HEK293 (cell line): ENCODE data around the gene LRSAM1.

Experiments used
- CTCF ChIA-PET: fragments of 350-600 bp; formaldehyde crosslinking; extraction: SDS; loops from one replicate; lab custom pipeline; 2021; ENCODE audit warnings: antibody characterized with exemption; lab: Yijun Ruan, JAX
- POLR2A ChIA-PET: fragments of 300-600 bp; formaldehyde crosslinking; extraction: SDS; loops from one replicate; lab custom pipeline; 2020; ENCODE audit warnings: antibody characterized with exemption, inconsistent platforms; lab: Yijun Ruan, JAX
- H3K27ac ChIP-seq: fragments of 200-500 bp; sonication (Bioruptor generic); 2 replicates; pipeline ENCODE4 v1.5.1; 2014; ENCODE audit warnings: low read depth, low read length, control low read depth, inconsistent platforms; ENCODE audit errors: extremely low read depth
- H3K36me3 ChIP-seq, 2 experiments: fragments of 200-500 bp in 1 of 2; sonication (Bioruptor generic) in 1 of 2; 1 replicate in 1 of 2; 2 replicates in 1 of 2; pipeline ENCODE4 v1.5.1; 2014 to 2017; ENCODE audit warnings: inconsistent platforms in 2 of 2, low read length in 2 of 2; ENCODE audit not compliant: control insufficient read depth in 2 of 2, insufficient read depth in 1 of 2
- H3K4me1 ChIP-seq: fragments of 200-500 bp; sonication (Bioruptor generic); 2 replicates; pipeline ENCODE4 v1.5.1; 2014; ENCODE audit warnings: mild to moderate bottlenecking, low read length, inconsistent platforms; ENCODE audit not compliant: control insufficient read depth, insufficient read depth
- H3K4me3 ChIP-seq: 2 replicates; pipeline ENCODE4 v1.5.1; 2011; ENCODE audit warnings: low read depth, mild to moderate bottlenecking, control low read depth, low read length, moderate library complexity
- H3K9me3 ChIP-seq: fragments of 200-500 bp; sonication (Bioruptor generic); 2 replicates; pipeline ENCODE4 v1.5.1; 2014; ENCODE audit warnings: low read depth, low read length, inconsistent platforms; ENCODE audit not compliant: control insufficient read depth, insufficient read depth
- ATF2 ChIP-seq: fragments of 450-650 bp; formaldehyde crosslinking; IDR thresholded peaks from 2 replicates; pipeline ENCODE4 v1.5.1; 2016; ENCODE audit warnings: missing biosample characterization, missing genetic modification characterization, low read depth
- GFI1B ChIP-seq: fragments of 450-650 bp; formaldehyde crosslinking; IDR thresholded peaks from 2 replicates; pipeline ENCODE4 v1.5.1; 2016; ENCODE audit warnings: missing biosample characterization, missing genetic modification characterization
- IKZF3 ChIP-seq: fragments of 450-650 bp; IDR thresholded peaks from 2 replicates; pipeline ENCODE4 v1.5.0; 2018; ENCODE audit warnings: missing biosample characterization, mild to moderate bottlenecking, missing genetic modification characterization, moderate library complexity
- SALL2 ChIP-seq: fragments of 450-650 bp; formaldehyde crosslinking; IDR thresholded peaks from 2 replicates; pipeline ENCODE4 v1.5.0; 2017; ENCODE audit warnings: missing biosample characterization, mild to moderate bottlenecking, missing genetic modification characterization, borderline replicate concordance
- ZBTB17 ChIP-seq: fragments of 450-650 bp; formaldehyde crosslinking; IDR thresholded peaks from 2 replicates; pipeline ENCODE4 v1.5.1; 2016; ENCODE audit warnings: missing biosample characterization, missing genetic modification characterization
- ZBTB48 ChIP-seq: fragments of 450-650 bp; formaldehyde crosslinking; IDR thresholded peaks from 2 replicates; pipeline ENCODE4 v1.5.1; 2016; ENCODE audit warnings: missing biosample characterization, missing genetic modification characterization
- ZBTB8A ChIP-seq: fragments of 450-650 bp; formaldehyde crosslinking; IDR thresholded peaks from 2 replicates; pipeline ENCODE4 v1.5.1; 2016; ENCODE audit warnings: missing biosample characterization, missing genetic modification characterization
- ZNF146 ChIP-seq: fragments of 450-650 bp; formaldehyde crosslinking; IDR thresholded peaks from 2 replicates; pipeline ENCODE4 v1.5.1; 2016; ENCODE audit warnings: missing biosample characterization, missing genetic modification characterization
- ZNF16 ChIP-seq: fragments of 450-650 bp; formaldehyde crosslinking; IDR thresholded peaks from 2 replicates; pipeline ENCODE4 v1.5.1; 2016; ENCODE audit warnings: low read depth, missing biosample characterization, missing genetic modification characterization
- ZNF223 ChIP-seq: fragments of 450-650 bp; formaldehyde crosslinking; IDR thresholded peaks from 2 replicates; pipeline ENCODE4 v1.5.1; 2016; ENCODE audit warnings: missing biosample characterization, missing genetic modification characterization
- ZNF24 ChIP-seq: fragments of 450-650 bp; formaldehyde crosslinking; IDR thresholded peaks from 2 replicates; pipeline ENCODE4 v1.5.1; 2016; ENCODE audit warnings: missing biosample characterization, missing genetic modification characterization
- ZNF366 ChIP-seq: fragments of 450-650 bp; formaldehyde crosslinking; conservative IDR thresholded peaks from 2 replicates; pipeline ENCODE4 v1.5.1; 2016; ENCODE audit warnings: missing biosample characterization, missing genetic modification characterization
- ZNF449 ChIP-seq: fragments of 450-650 bp; formaldehyde crosslinking; IDR thresholded peaks from 2 replicates; pipeline ENCODE4 v1.5.1; 2017; ENCODE audit warnings: missing biosample characterization, mild to moderate bottlenecking, missing genetic modification characterization, moderate library complexity
- ZNF48 ChIP-seq: fragments of 450-650 bp; formaldehyde crosslinking; IDR thresholded peaks from 2 replicates; pipeline ENCODE4 v1.5.1; 2016; ENCODE audit warnings: missing biosample characterization, missing genetic modification characterization
- ZNF549 ChIP-seq: fragments of 450-650 bp; IDR thresholded peaks from 2 replicates; pipeline ENCODE4 v1.5.1; 2018; ENCODE audit warnings: missing biosample characterization, missing genetic modification characterization, mild to moderate bottlenecking, inconsistent platforms, moderate library complexity
- ZNF626 ChIP-seq: fragments of 450-650 bp; sonication (Bioruptor Pico); formaldehyde crosslinking; IDR thresholded peaks from 2 replicates; pipeline ENCODE4 v1.5.1; 2018; ENCODE audit warnings: missing biosample characterization, missing genetic modification characterization, inconsistent platforms
- ZNF670 ChIP-seq: fragments of 450-650 bp; formaldehyde crosslinking; IDR thresholded peaks from 2 replicates; pipeline ENCODE4 v1.5.1; 2016; ENCODE audit warnings: missing biosample characterization, missing genetic modification characterization, low read depth
- ZNF768 ChIP-seq: fragments of 450-650 bp; formaldehyde crosslinking; IDR thresholded peaks from 2 replicates; pipeline ENCODE4 v1.5.1; 2018; ENCODE audit warnings: missing biosample characterization, mild to moderate bottlenecking, missing genetic modification characterization
- TF ChIP-seq, protein P1 (sequence below): fragments of 450-650 bp; formaldehyde crosslinking; IDR thresholded peaks from 2 replicates; pipeline ENCODE4 v1.5.1; 2016; ENCODE audit warnings: missing biosample characterization, missing genetic modification characterization
- TF ChIP-seq, protein P2 (sequence below): fragments of 450-650 bp; formaldehyde crosslinking; IDR thresholded peaks from 2 replicates; pipeline ENCODE4 v1.5.1; 2016; ENCODE audit warnings: missing biosample characterization, missing genetic modification characterization

Gene LRSAM1

GRCh38 chr9:127509261-127509954, 58.1 kb downstream of the LRSAM1 start:
- H3K36me3 ChIP-seq: peaks cover 0 to 53% of the 10 kb centered on the region in 2 experiments; a peak in 2 of 3 replicates

GRCh38 chr9:127509955-127510299, 58.6 kb downstream of the LRSAM1 start:
- no peak for TF ChIP-seq GFI1B
- TF ChIP-seq, protein P1, sequence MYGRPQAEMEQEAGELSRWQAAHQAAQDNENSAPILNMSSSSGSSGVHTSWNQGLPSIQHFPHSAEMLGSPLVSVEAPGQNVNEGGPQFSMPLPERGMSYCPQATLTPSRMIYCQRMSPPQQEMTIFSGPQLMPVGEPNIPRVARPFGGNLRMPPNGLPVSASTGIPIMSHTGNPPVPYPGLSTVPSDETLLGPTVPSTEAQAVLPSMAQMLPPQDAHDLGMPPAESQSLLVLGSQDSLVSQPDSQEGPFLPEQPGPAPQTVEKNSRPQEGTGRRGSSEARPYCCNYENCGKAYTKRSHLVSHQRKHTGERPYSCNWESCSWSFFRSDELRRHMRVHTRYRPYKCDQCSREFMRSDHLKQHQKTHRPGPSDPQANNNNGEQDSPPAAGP: no peak
- no peak for TF ChIP-seq ZNF626
- no peak for TF ChIP-seq ZNF549 (tag by site-specific recombination)
- TF ChIP-seq SALL2 (tag by site-specific recombination): no peak
- TF ChIP-seq ZBTB17 (tag by site-specific recombination): no peak
- no peak for TF ChIP-seq ZNF24 (tag by site-specific recombination)
- TF ChIP-seq ZNF48 (tag by site-specific recombination): no peak
- Histone ChIP-seq H3K4me1 (no peaks in the 10 kb centered on the region), H3K27ac (no peak overlapping the region), H3K4me3 (no peak overlapping the region), H3K36me3 (peaks cover 0 to 53% of the 10 kb centered on the region in 2 experiments; a peak in 2 of 3 replicates), H3K9me3 (no peaks in the 10 kb centered on the region)
- CTCF ChIA-PET: interaction anchor here (0.9 kb wide), 1 partner anchor 11 kb away, joined by 3 read pairs; no protein-coding TSS in a partner anchor
- POLR2A ChIA-PET: interaction anchor here (0.5 kb wide), 1 partner anchor 271 kb away, joined by 5 read pairs; no protein-coding TSS in a partner anchor

More at GRCh38 chr9:127509261-127509954, 58.1 kb downstream of the LRSAM1 start:
- Histone ChIP-seq H3K4me3 (no peak overlapping the region), H3K4me1 (no peaks in the 10 kb centered on the region), H3K9me3 (no peaks in the 10 kb centered on the region), H3K27ac (no peak overlapping the region)
- ChIA-PET POLR2A (interaction anchor here (0.5 kb wide), 1 partner anchor 271 kb away, joined by 5 read pairs; no protein-coding TSS in a partner anchor), CTCF (interaction anchor here (0.9 kb wide), 1 partner anchor 11 kb away, joined by 3 read pairs; no protein-coding TSS in a partner anchor)
- TF ChIP-seq, protein P2, sequence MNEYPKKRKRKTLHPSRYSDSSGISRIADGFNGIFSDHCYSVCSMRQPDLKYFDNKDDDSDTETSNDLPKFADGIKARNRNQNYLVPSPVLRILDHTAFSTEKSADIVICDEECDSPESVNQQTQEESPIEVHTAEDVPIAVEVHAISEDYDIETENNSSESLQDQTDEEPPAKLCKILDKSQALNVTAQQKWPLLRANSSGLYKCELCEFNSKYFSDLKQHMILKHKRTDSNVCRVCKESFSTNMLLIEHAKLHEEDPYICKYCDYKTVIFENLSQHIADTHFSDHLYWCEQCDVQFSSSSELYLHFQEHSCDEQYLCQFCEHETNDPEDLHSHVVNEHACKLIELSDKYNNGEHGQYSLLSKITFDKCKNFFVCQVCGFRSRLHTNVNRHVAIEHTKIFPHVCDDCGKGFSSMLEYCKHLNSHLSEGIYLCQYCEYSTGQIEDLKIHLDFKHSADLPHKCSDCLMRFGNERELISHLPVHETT (tag by site-specific recombination): no peak
- TF ChIP-seq ZNF366 (tag by site-specific recombination): peak; percentile 37; the same call in 1 of the 2 replicates
- TF ChIP-seq ZNF768 (tag by site-specific recombination): 0 out of 2 replicates have a peak, but pooled peaks have one; percentile 32

DNA sequence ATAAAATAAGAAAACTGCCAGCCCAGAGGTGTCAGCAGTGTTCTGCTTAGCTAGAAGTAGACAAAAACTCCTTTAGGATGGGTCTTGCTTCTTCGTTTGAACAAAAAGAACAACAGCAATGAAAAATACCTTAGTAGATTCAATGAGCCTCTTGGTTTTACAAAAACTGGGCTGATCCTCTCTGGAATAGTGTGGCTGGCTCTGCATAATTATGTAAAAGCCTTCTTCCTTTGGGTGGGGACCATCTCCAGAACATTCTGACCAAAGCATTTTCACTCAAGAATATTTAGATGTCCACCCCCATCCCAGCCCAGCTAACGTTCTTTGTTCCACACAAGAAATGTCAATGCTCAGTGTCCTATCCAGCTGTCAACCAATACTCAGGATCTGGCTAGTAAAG, 63.2 kb downstream of the LRSAM1 start:
- Histone ChIP-seq H3K36me3 (peaks cover 0 to 46% of the 10 kb centered on the region in 2 experiments; a peak in 2 of 3 replicates), H3K4me3 (no peak overlapping the region), H3K27ac (no peak overlapping the region), H3K9me3 (no peaks in the 10 kb centered on the region), H3K4me1 (no peaks in the 10 kb centered on the region)
- CTCF ChIA-PET: interaction anchor here (0.7 to 3.9 kb wide), 2 partner anchors 9 to 11 kb away, joined by 5 to 17 read pairs; no protein-coding TSS in a partner anchor
- POLR2A ChIA-PET: no interaction called here
- TF ChIP-seq ZNF670 (tag by site-specific recombination) (no peak), ATF2 (no peak), ZNF223 (tag by site-specific recombination) (no peak), ZNF16 (tag by site-specific recombination) (no peak), IKZF3 (tag by site-specific recombination) (no peak), ZNF146 (tag by site-specific recombination) (no peak), ZNF366 (tag by site-specific recombination) (no peak), ZNF449 (tag by site-specific recombination) (no peak), ZBTB48 (tag by site-specific recombination) (no peak), ZBTB8A (tag by site-specific recombination) (no peak)
